IPS-20b (cell line): ENCODE results near the gene MRPL17.

Experiments
- H3K27ac ChIP-seq: one replicate; pipeline ENCODE4 v1.5.1; 2013; ENCODE audit warnings: low read length
- H3K27me3 ChIP-seq: 2 replicates; pipeline ENCODE4 v1.6.1; 2013; ENCODE audit warnings: mild to moderate bottlenecking, low read length, inconsistent platforms; ENCODE audit not compliant: insufficient read depth
- H3K36me3 ChIP-seq: 2 replicates; pipeline ENCODE4 v1.6.1; 2013; ENCODE audit warnings: low read depth, mild to moderate bottlenecking, inconsistent platforms, low read length, moderate library complexity; ENCODE audit not compliant: insufficient read depth
- H3K4me1 ChIP-seq: 2 replicates; pipeline ENCODE4 v1.6.1; 2013; ENCODE audit warnings: mild to moderate bottlenecking, control low read depth, inconsistent platforms, low read length, moderate library complexity; ENCODE audit not compliant: insufficient read depth
- H3K4me3 ChIP-seq: 2 replicates; pipeline ENCODE4 v1.5.1; 2013; ENCODE audit warnings: mild to moderate bottlenecking, low read length, inconsistent platforms
- H3K9ac ChIP-seq: 2 replicates; pipeline ENCODE4 v1.6.1; 2013; ENCODE audit warnings: low read depth, mild to moderate bottlenecking, inconsistent platforms, low read length, moderate library complexity
- H3K9me3 ChIP-seq: 2 replicates; pipeline ENCODE4 v1.6.1; 2013; ENCODE audit warnings: mild to moderate bottlenecking, low read depth, low read length, inconsistent platforms; ENCODE audit not compliant: insufficient read depth

The MRPL17 gene

DNA sequence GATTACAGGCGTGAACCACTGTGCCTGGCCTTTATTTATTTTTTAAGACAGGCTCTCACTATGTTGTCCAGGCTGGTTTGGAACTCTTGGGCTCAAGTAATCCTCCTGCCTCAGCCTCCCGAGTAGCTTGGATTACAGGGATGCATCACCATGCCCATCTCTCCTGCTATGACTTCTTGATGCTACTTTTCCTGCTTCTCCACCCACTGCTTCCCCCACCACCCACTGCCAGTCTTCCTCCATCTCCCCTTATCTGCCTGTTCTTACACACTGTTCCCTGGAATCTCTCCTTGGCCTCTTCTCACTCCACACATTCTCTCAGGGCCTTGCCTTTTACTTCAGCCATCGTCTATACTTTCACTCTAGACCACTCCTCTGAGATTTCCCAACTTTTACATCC lies 46.7 kb downstream of the MRPL17 start:
- H3K36me3 ChIP-seq: peaks cover 13% of the 10 kb centered on the region; the same call in 1 of the 2 replicates
- no peaks in the 10 kb centered on the region for H3K9me3 ChIP-seq
- H3K4me1 ChIP-seq: no peaks in the 10 kb centered on the region
- H3K27me3 ChIP-seq: no peaks in the 10 kb centered on the region
- H3K4me3 ChIP-seq: no peak overlapping the region
- H3K27ac ChIP-seq: no peak overlapping the region
- no peak overlapping the region for H3K9ac ChIP-seq

DNA sequence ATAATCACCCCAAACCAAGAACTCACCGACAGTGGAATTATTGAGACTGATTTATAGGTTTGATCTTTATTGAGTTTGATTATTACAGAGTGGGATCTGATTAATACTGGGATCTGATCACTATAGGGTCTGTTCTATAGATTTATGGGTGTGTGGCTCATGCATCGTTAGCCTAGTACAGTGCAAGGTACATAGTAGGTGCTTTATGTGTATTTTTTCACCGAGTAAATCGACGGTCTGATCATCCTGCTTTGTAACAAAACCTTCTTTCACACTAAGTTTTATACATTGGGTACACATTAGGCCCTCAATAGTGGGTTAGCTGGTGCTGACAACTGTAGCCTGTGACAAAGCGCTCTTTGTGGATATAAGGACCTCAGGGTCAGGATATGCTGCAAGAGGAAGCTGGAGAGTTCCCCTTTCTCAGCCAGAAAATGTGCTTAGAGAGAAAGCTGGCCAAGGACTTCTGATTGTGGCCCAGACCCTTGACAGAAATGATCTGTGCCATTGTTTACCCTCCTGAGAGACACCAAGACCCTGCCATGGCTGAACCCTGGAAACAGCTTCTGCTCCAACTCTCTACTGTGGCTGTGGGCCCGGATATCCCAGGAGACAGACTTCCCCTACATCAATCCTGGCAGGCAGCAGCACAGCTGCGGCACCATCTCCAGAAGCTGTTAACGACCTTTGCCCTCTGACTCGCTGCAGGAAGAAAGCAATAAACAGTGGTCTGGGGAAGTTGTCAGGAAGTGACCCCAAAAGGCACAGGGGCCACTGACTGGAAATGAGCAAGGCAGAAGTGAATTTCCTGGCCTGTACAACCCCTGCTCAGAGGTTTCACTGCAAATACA lies 47.8 kb downstream of the MRPL17 start:
- Histone ChIP-seq H3K4me1 (no peaks in the 10 kb centered on the region), H3K27me3 (no peaks in the 10 kb centered on the region), H3K9me3 (no peaks in the 10 kb centered on the region), H3K27ac (no peak overlapping the region), H3K9ac (no peak overlapping the region), H3K36me3 (peaks cover 20% of the 10 kb centered on the region; the same call in 1 of the 2 replicates), H3K4me3 (no peak overlapping the region)

DNA sequence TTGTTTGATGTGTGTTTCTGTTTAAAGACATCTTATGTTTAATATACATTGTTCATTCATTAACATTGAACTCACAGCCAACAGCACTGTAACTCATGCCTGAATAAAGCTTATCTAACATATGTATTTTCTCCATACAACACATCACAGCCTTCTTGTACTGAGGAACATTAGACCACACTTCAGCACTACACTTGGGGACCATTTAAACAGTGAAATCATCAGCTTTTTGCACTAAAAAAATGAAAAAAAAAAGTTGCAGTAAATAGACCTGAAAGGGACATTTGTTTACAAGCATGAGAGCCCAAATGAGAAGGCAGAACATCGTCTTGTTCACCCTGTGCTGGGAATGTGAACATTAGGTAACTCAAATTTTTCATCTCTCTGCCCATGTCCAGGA lies 48.6 kb downstream of the MRPL17 start:
- Histone ChIP-seq H3K36me3 (peaks cover 20% of the 10 kb centered on the region; the same call in 1 of the 2 replicates), H3K4me1 (no peaks in the 10 kb centered on the region)

DNA sequence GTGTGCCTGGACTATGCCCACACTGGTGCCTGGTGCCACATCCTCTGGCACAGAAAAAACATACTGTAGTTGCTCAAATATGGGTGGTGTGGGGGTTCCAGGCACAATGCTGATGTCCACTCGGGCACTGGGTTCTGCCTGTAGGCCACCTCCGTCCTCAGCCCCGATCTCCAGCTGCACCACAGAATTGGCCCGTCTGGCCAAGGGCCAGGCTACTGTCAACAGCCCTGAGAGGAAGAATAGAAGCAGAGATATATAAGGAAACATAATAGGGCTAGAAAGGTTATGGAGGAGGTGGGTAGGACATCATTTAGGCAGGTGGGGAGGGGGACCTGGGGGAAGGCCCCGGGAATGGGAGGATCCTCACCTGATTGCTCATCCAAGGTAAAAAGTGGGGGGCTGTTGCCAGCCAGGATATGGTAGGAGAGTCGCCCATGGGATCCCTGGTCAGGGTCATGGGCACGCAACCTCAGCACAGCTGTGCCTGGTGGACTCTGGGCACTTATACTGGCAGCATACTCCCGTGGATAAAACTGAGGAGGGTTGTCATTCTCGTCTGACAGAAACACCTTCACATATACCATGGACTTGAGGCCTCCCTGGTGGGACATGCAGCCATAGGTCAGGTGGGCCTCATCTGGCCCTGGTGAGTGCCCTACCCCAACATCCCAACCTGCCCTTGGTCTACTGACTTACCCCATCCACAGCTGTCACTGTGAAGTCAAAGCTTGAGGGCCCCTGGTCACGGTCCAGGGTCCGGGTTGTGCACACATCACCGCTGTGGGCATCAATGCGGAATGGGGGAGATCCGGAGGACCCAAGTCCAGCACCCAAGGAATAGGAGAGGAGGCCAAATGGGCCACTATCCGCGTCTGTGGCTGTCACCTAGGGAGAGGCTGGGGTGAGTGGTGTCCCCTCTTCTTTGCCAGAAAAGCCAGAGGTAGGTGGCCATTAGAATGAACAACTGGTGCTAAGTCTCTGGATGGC lies 49.4 kb downstream of the MRPL17 start:
- Histone ChIP-seq H3K9ac (no peak overlapping the region), H3K27me3 (no peaks in the 10 kb centered on the region), H3K9me3 (no peaks in the 10 kb centered on the region), H3K4me1 (no peaks in the 10 kb centered on the region), H3K4me3 (no peak overlapping the region), H3K27ac (no peak overlapping the region), H3K36me3 (peaks cover 27% of the 10 kb centered on the region; the same call in 1 of the 2 replicates)

More for the DNA sequence above, 48.6 kb downstream of the MRPL17 start:
- Histone ChIP-seq H3K27ac (no peak overlapping the region), H3K9me3 (no peaks in the 10 kb centered on the region), H3K27me3 (no peaks in the 10 kb centered on the region), H3K4me3 (no peak overlapping the region), H3K9ac (no peak overlapping the region)

DNA sequence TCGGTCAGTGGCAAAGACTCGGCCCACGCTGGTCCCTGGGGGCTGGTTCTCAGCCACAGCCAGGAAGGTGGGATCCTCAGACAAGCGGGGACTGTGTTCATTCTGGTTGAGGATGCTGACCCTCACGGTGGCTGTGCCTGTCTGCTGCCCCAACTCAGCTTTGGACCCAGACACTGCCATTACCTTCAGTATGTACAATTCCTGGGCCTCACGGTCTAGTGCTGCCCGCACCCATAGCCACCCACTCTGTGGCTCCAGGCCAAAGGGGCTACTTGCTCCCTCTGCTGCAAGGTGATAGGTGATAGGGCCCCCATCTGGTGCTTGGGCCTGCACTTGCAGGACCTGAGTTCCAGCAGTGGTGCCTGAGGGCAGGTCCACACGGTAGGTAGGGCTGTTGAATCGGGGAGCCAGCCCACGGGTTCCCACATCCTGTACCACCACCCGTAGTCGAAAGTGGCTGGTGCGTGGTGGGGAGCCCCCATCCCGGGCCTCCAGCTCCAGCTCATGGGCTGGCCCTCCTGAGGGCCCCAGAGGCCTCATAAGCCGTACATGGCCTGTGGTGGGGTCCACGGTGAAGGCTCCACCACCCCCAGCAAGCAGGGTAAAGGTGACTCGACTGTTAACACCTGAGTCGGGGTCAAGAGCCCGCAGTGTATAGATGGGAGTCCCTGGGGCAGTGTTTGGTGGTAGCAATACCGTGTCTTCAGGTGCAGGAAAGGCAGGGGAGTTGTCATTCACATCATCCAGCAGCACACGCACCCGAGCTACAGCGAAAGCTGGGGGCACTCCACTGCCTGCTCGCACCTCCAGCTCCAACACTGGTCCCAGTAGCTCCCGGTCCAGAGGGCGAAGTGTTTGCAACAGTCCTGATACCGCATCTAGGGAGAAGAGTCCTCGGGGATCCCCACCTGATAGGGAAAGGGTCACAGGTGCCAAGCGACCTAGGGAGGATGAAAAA lies 50.7 kb downstream of the MRPL17 start:
- Histone ChIP-seq H3K27ac (no peak overlapping the region), H3K27me3 (no peaks in the 10 kb centered on the region), H3K9me3 (no peaks in the 10 kb centered on the region), H3K4me1 (no peaks in the 10 kb centered on the region), H3K9ac (no peak overlapping the region), H3K36me3 (peaks cover 34% of the 10 kb centered on the region; the same call in 1 of the 2 replicates), H3K4me3 (no peak overlapping the region)

DNA sequence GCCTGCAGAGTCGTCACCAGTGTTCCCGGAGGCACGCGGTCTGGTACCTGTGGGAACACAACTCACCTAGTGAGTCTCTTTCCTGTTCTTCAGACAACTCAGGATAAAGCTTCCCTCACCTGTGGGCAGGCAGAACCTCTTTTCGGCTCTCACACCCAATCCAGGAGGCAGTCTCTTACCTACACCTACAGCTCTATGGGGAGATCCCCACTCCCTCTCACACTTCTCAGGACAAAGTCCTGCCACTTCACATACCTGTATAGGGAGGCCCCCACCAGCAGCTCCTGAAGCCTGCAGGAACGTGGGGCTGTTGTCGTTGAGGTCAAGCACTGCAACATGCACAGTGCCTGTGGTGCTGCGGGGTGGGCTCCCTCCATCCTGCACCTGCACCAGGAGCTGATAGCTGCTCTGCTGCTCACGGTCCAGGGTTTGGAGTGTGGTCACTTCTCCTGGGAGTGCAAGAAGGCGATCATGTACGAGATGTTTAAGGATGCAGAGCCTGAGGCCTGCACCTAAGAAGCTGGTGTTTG lies 51.7 kb downstream of the MRPL17 start:
- Histone ChIP-seq H3K27ac (no peak overlapping the region), H3K9me3 (no peaks in the 10 kb centered on the region), H3K27me3 (no peaks in the 10 kb centered on the region), H3K4me3 (no peak overlapping the region), H3K4me1 (no peaks in the 10 kb centered on the region), H3K36me3 (peaks cover 44% of the 10 kb centered on the region; the same call in 1 of the 2 replicates), H3K9ac (no peak overlapping the region)

DNA sequence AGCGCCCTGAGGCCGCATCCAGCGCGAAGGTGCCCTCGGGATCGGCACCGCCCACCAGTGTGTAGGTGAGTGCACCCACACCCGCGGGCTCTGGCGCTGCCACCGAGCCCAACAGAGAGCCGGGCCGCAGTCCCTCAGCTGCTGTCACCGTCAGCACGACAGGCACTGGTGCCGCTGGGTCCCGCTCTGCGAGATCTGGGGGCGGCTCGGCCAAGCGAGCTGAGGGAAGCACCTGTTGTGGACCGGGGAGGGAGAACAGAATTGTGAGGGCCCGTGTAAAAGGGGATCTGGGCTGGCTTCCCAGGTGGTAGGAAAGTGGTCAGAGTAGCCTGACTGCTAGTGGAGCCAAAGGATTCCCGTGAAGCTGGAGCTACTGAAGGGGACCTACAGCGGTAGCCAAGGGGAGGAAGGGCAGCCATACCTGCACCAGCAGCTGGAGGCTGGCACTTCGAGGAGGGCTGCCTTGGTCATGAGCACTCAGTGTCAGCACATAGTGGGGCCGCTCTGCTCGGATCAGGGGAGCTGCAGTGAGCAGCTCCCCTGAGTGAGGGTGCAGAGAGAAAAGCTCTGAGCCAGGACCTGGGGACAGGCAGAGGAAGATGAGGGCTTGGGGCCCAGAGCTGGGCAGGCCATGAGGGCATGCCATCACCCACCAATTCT lies 52.4 kb downstream of the MRPL17 start:
- no peak overlapping the region for H3K4me3 ChIP-seq
- H3K9me3 ChIP-seq: no peaks in the 10 kb centered on the region

More for the DNA sequence above, 52.4 kb downstream of the MRPL17 start:
- no peak overlapping the region for H3K9ac ChIP-seq
- peaks cover 51% of the 10 kb centered on the region; the same call in 1 of the 2 replicates for H3K36me3 ChIP-seq
- H3K4me1 ChIP-seq: no peaks in the 10 kb centered on the region
- H3K27me3 ChIP-seq: no peaks in the 10 kb centered on the region
- no peak overlapping the region for H3K27ac ChIP-seq
